ENCODE data around the gene TMEM250. TPM values are rescaled to one million over a fixed set of nuclear protein-coding genes. Genes with fewer than 3 reads are reported as not detected.

TMEM250 gene
- total and polyA plus RNA-seq, 9 of the 15 experiments (the other 6 are each of a cell fraction or from before 2014, with no cell fraction given) = 0.32 to 44.6 (median 12.2) TPM

DNA sequence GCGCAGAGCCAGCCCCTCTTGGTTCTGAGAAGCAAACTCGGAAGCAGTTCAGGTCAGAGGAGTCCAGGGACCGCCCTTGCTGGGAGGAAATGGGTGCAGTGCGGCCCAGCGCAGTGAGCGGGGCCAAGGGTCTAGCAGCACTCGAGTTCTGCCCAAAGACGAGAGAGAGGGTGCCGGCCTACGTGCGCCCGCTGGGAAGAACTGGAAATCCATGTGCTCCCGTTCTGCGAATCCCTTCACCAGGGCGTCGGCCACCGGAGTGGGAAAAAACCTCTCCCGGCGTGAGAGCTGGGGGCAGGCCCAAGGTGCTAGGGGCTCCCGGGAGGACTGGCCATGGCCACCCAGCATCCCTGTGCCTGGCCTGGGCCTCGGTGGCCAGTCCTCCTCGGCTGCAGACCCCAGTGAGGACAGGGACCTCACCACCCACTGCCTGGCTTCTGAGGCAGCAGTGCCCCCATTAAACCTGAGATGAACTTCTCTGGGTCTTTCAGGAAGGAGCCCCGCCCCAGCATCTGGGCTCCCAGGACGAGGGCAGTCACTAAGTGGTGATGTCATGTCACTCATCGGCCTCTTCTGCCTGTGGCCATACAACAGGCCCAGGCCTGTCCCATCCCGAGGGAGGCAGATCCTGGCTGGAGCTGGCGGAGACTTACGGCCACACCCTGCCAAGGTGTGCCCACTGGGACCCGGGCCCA lies 10.6 kb downstream of the TMEM250 start (continued):
- TF ChIP-seq, protein P1, sequence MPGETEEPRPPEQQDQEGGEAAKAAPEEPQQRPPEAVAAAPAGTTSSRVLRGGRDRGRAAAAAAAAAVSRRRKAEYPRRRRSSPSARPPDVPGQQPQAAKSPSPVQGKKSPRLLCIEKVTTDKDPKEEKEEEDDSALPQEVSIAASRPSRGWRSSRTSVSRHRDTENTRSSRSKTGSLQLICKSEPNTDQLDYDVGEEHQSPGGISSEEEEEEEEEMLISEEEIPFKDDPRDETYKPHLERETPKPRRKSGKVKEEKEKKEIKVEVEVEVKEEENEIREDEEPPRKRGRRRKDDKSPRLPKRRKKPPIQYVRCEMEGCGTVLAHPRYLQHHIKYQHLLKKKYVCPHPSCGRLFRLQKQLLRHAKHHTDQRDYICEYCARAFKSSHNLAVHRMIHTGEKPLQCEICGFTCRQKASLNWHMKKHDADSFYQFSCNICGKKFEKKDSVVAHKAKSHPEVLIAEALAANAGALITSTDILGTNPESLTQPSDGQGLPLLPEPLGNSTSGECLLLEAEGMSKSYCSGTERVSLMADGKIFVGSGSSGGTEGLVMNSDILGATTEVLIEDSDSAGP (CRISPR knock-in tag; IDR thresholded peaks at IDR 0.05) = no peak
- no peak for TF ChIP-seq NR2C2 (CRISPR knock-in tag; IDR thresholded peaks at IDR 0.05)
- peak; percentile 70 for TF ChIP-seq NR2C2 (tag; IDR thresholded peaks at IDR 0.05)
- no peak for TF ChIP-seq JUN (IDR thresholded peaks at IDR 0.05; ENCODE audit: borderline replicate concordance, low read depth, low read length)
- no peak for TF ChIP-seq JUN (CRISPR knock-in tag; IDR thresholded peaks at IDR 0.05; ENCODE audit: borderline replicate concordance)
- TF ChIP-seq MAFG (tag; conservative IDR thresholded peaks at IDR 0.05) = 0 out of 2 replicates have a peak, but pooled peaks have one; percentile 0
- TF ChIP-seq SMARCB1 (IDR thresholded peaks at IDR 0.05; ENCODE audit: insufficient read length, low read depth) = no peak
- TF ChIP-seq, protein P2, sequence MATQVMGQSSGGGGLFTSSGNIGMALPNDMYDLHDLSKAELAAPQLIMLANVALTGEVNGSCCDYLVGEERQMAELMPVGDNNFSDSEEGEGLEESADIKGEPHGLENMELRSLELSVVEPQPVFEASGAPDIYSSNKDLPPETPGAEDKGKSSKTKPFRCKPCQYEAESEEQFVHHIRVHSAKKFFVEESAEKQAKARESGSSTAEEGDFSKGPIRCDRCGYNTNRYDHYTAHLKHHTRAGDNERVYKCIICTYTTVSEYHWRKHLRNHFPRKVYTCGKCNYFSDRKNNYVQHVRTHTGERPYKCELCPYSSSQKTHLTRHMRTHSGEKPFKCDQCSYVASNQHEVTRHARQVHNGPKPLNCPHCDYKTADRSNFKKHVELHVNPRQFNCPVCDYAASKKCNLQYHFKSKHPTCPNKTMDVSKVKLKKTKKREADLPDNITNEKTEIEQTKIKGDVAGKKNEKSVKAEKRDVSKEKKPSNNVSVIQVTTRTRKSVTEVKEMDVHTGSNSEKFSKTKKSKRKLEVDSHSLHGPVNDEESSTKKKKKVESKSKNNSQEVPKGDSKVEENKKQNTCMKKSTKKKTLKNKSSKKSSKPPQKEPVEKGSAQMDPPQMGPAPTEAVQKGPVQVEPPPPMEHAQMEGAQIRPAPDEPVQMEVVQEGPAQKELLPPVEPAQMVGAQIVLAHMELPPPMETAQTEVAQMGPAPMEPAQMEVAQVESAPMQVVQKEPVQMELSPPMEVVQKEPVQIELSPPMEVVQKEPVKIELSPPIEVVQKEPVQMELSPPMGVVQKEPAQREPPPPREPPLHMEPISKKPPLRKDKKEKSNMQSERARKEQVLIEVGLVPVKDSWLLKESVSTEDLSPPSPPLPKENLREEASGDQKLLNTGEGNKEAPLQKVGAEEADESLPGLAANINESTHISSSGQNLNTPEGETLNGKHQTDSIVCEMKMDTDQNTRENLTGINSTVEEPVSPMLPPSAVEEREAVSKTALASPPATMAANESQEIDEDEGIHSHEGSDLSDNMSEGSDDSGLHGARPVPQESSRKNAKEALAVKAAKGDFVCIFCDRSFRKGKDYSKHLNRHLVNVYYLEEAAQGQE (IDR thresholded peaks at IDR 0.05; ENCODE audit: borderline replicate concordance) = peak; percentile 29
- TF ChIP-seq, protein P2 (CRISPR knock-in tag; IDR thresholded peaks at IDR 0.05; ENCODE audit: low read depth) = no peak
- TF ChIP-seq CSDE1 (IDR thresholded peaks at IDR 0.05) = no peak
- no peak for TF ChIP-seq ILK (tag; IDR thresholded peaks at IDR 0.05; ENCODE audit: borderline replicate concordance, low read depth)
- TF ChIP-seq ZNF347 (CRISPR knock-in tag; IDR thresholded peaks at IDR 0.05; ENCODE audit: low read depth) = no peak
- peak; percentile 26; the same call in 1 of the 2 replicates for TF ChIP-seq ZNF175 (CRISPR knock-in tag; IDR thresholded peaks at IDR 0.05; ENCODE audit: low read depth)
- 0 out of 2 replicates have a peak, but pooled peaks have one; percentile 17 for TF ChIP-seq MEF2D (tag; conservative IDR thresholded peaks at IDR 0.05; ENCODE audit: low read depth)
- TF ChIP-seq, protein P3, sequence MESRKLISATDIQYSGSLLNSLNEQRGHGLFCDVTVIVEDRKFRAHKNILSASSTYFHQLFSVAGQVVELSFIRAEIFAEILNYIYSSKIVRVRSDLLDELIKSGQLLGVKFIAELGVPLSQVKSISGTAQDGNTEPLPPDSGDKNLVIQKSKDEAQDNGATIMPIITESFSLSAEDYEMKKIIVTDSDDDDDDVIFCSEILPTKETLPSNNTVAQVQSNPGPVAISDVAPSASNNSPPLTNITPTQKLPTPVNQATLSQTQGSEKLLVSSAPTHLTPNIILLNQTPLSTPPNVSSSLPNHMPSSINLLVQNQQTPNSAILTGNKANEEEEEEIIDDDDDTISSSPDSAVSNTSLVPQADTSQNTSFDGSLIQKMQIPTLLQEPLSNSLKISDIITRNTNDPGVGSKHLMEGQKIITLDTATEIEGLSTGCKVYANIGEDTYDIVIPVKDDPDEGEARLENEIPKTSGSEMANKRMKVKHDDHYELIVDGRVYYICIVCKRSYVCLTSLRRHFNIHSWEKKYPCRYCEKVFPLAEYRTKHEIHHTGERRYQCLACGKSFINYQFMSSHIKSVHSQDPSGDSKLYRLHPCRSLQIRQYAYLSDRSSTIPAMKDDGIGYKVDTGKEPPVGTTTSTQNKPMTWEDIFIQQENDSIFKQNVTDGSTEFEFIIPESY (CRISPR knock-in tag; IDR thresholded peaks at IDR 0.05) = no peak; the same call in 1 of the 2 replicates
